ENCODE data around the gene GNPTG.

Gene GNPTG

DNA sequence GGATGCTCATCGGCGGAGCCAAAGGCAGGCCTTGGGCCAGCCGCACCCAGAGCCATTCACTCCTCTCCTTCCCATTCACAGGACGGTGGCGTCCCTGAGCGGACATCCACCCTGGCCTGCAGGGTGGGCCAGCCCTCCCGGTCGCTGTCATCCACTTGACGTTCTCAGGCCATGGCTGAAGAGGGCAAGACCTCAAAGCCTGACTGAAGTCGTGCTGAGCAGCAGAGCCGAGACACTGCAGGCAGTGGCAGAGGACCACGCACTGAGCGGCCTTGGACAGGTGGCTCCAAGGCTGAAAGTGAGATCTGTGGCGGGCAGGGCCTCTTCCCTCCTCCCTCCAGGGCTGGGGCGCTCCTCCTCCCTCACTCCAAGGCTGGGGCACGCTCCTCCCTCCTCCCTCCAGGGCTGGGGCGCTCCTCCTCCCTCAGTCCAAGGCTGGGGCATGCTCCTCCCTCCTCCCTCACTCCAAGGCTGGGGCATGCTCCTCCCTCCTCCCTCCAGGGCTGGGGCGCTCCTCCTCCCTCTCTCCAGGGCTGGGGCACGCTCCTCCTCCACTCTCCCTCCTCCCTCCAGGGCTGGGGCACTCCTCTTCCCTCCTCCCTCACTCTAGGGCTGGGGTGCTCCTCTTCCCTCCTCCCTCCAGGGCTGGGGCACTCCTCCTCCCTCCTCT is 24.1 kb downstream of the GNPTG start:
- DNase-seq, result no peak

GRCh38 chr16:1377406-1378010 is 25.8 kb downstream of the GNPTG start:
- no peak for DNase-seq

- no peak for DNase-seq
These were observed 26.5 kb downstream of the GNPTG start for GRCh38 chr16:1378087-1378803.

- DNase-seq, result peak; percentile 72
These were observed 27.1 kb downstream of the GNPTG start for GRCh38 chr16:1378804-1379303.

DNA sequence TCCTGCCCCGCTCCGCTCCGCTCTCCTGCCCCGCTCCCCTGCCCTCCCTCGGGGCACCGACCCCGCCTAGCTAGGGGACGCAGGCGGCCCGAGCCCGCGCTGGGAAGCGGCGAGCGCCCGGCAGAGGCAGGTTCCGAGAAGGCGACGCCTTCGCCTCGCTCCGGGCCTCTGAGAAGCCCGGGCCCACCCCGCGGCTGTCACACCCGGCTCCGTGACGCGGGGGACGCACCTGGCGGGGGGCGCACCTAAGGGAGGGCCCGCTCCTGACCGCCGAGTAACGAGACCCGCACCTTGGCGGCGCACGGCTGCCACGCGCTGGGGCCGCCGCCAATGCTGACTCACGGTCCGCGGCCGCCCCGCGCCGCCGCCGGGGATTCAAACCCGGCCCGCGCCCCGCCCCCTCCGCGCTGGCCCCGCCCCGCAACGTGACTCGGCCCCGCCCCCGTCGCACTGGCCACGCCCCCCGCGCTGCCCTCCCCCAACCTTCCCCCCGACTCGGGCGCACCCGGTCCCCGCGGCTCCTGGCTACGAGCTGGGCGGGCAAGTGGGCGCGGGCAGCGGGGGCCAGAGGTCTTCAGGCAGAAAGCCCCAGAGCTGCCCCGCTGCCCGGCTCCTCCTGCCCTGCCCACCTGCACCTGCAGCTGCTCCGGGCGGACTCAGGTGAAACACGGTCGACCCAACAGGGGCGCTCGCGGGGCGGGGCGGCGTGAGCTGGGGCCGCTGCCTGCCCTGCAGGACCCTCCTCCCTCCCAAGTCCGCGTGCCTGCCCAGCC is 27.8 kb downstream of the GNPTG start:
- peak; percentile 62 for DNase-seq

GRCh38 chr16:1380195-1380594 is 28.5 kb downstream of the GNPTG start:
- no peak for DNase-seq

GRCh38 chr16:1381612-1382406 is 30.1 kb downstream of the GNPTG start:
- DNase-seq, result no peak

DNA sequence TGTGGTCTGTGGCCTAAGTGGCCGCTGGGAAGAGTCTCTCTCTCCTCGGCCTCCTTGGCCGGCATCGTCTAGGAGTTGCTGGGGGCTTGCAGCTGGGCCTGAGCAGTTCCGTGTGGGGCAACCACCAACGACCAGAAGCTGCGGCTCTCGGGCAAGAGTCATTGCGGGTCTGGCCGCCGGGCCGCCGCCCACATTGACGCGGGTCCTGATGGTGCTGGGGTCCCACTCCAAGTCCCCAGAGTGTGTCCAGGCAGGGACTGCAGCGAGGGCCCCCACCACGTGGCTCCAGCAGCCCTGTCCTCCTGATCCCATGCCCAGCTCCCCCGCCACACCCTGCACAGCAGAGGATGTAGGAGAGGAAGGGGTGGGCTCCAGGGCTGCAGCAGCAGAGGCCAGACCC is 31.8 kb downstream of the GNPTG start:
- DNase-seq, result no peak

DNA sequence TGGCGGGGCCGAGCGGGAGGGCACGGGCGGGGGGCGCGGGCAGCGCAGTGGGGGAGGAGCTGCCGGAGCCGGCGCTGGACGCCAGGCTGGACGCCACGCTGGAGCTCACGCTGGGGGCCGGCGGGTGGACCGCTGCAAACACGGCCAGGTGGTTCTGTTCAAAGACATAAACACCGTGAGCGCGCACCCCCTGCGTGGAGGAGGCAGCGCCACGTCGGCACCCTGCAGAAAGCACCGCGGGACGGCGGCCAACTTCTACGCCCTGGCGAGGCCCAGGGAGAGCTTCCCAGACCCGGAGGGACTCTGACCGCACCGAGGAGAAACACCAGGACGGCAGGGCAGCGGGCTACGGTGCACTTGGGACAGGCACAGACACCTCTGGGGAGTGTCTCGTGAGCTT is 33.5 kb downstream of the GNPTG start:
- DNase-seq, result no peak

DNA sequence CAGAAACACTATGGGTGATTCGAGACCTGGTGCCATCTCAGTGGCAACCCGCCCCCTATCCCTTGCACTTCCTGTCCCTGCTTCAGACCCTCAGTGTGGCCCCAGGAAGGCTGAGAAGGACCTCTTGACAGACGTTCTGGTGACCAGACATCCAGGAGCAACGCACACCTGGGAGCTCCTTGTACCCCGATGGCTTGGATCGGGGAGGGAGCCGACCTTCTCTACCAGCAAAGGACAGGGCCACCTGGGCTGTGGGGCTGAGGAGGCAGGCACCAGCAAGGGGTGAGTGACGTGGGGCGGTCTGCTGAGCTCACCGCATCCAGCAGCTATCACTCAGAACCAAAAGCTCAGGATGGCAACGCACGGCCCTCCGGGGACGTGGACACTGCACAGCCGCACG is 35.6 kb downstream of the GNPTG start:
- no peak for DNase-seq

GRCh38 chr16:1389762-1390161 is 38.0 kb downstream of the GNPTG start:
- DNase-seq, result no peak

- DNase-seq, result no peak
These were observed 38.6 kb downstream of the GNPTG start for GRCh38 chr16:1390239-1390779.

DNA sequence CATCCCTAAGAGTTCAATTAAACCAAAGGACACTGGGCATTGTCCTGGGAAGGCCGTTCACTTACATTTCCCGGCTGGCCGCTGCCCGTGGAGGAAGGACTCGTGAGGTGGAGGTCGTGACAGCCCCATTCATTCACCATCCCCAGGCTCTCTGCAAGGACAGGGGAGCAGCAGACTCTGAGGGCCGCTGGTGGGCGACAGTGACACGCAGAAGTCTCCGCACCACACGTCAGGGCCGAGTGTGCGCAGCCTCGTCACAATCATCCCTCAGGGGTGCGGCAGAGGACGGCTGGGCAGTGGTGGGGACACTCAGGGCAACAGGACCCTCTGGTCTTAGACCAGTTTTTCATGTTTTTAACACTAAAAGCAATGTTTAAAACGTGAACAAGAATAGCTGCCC is 41.1 kb downstream of the GNPTG start:
- no peak for DNase-seq

DNA sequence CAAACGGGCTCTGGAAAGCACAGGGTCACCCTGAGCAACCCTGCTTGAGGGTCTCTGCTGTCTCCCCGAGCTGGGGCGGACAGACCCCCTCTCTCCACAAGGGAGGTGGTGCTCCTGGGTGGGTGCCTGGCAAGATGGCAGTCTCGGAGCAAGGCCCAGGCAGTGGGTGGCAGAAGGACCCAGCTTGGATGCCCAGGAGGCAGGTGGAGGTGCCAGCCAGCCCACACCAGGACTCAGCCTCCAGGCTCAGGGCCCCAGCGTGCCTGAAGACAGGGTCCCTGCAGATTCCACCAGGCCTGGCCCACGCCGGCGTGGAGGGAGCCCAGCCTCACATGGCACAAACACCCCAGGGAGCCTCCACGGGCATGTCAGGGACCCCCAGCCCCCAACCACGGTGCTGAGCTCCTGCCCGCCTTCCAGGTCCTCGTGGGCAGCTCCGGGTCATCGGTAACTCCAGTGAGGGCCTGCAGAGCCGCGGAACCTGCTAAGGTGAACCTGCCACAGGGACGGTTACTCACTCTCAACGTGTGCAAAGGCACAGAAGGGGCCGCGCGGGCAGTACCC is 42.0 kb downstream of the GNPTG start:
- no peak for DNase-seq

DNA sequence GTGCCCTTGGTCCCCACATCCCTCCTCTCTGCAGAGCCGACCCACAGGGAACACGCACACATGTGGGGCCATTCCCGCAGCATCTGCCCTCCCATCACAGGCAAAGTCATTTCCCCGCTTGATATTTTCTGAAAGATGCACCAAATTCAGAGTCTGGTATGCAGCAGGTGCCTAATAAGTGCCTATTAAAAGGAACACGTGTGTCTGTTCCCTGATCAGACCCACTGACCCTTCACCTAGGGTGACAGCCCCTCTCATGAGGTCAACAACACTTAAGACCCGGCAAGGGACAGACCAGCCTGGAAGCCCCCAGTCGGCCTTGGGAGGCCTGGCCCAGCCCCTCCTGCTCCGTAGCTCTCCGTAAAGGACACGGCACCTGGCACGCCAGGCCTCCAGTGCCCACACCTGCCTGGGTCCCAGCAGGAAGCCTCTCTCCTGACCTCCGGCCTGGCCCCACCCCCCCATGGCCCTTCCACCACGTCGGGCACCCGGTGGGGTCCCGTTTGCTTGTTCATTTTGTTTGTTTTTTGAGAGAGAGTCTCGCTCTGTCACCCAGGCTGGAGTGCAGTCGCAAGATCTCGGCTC is 42.7 kb downstream of the GNPTG start:
- DNase-seq, result no peak

- DNase-seq, result no peak
These were observed 43.8 kb downstream of the GNPTG start for GRCh38 chr16:1395444-1396031.

GRCh38 chr16:1397779-1398178 is 46.0 kb downstream of the GNPTG start:
- no peak for DNase-seq

GRCh38 chr16:1398351-1398750 is 46.6 kb downstream of the GNPTG start:
- DNase-seq, result no peak

- DNase-seq, result no peak
These were observed 47.3 kb downstream of the GNPTG start for GRCh38 chr16:1398826-1399581.

DNA sequence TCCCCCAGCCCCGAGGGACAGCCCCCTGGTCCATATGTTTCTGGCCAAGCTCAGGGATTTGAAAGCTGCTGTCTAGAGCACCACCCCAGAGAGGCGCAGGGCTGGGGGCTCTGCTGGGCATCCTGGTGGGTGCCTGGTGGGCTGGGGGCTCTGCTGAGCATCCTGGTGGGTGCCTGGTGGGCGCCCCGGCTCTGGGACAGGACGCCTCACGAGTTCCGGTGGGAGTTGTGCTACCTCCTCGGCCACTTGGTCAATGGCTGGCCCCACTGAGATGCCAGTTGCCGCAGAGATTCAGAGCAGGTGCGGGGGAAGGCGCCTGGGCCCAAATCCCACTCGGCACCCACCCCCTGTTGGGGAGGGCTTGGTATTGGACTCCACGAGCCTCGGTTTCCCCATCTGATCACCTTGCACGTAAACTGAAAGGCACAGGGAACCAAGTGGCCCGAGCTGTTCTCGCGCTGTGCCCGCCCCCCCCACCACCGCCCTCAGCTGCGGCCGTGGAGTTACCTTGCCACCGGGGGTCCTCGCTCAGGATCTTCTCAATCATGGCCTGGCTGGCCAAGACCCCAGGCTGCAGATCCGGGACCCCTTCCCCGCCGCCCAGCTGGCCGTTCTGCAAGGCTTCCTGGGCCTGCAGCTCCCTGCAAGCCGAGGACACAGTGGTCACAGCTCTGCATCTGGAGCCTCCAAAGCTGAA is 49.5 kb downstream of the GNPTG start:
- no peak for DNase-seq
